Left renal cortex interstitium (tissue), 4 donors: Measurements from ENCODE around the gene MIB2. TPM values are rescaled to one million over a fixed set of nuclear protein-coding genes. Genes with fewer than 3 reads are reported as not detected.

Experiments used
- DNase-seq, 4 donors: peaks; one replicate each; pipeline ENCODE4 v3.0.0-alpha.2; 2013; ENCODE audit warnings: low read depth in 4 of 4, low spot score in 2 of 4, missing footprints in 1 of 4
- polyA plus RNA-seq, 4 donors: library from polyadenylated mRNA; unstranded; fragments of 120-200 nt; gene quantifications; one replicate each; pipeline ENCODE4 v1.2.1, GENCODE V29; 2013; ENCODE audit not compliant: insufficient read length in 4 of 4

Gene MIB2
- polyA plus RNA-seq, 4 donors = 23.5 to 90.7 (median 55.8) TPM

GRCh38 chr1:1613509-1614082 is 1.7 kb upstream of the MIB2 start:
- DNase-seq = no peak

GRCh38 chr1:1614204-1614953 is 921 bp upstream of the MIB2 start:
- DNase-seq = no peak

- no peak for DNase-seq
These were observed 395 bp upstream of the MIB2 start for GRCh38 chr1:1614954-1615255.

- no peak for DNase-seq
These were observed 918 bp downstream of the MIB2 start for GRCh38 chr1:1616045-1616790.

- no peak for DNase-seq
These were observed 1.5 kb downstream of the MIB2 start for GRCh38 chr1:1616838-1617237.

- no peak for DNase-seq
These were observed 2.2 kb downstream of the MIB2 start for GRCh38 chr1:1617516-1617915.

GRCh38 chr1:1617925-1618324 is 2.6 kb downstream of the MIB2 start:
- no peak for DNase-seq

GRCh38 chr1:1618396-1619068 is 3.2 kb downstream of the MIB2 start:
- no peak for DNase-seq

- no peak for DNase-seq
These were observed 4.6 kb downstream of the MIB2 start for GRCh38 chr1:1619917-1620361.

- no peak for DNase-seq
These were observed 5.3 kb downstream of the MIB2 start for GRCh38 chr1:1620433-1621139.

GRCh38 chr1:1621173-1622009 is 6.1 kb downstream of the MIB2 start:
- no peak for DNase-seq

- no peak for DNase-seq
These were observed 6.9 kb downstream of the MIB2 start for GRCh38 chr1:1622010-1622787.

GRCh38 chr1:1622788-1623094 is 7.4 kb downstream of the MIB2 start:
- DNase-seq = no peak

GRCh38 chr1:1623181-1623630 is 7.9 kb downstream of the MIB2 start:
- no peak for DNase-seq

GRCh38 chr1:1623631-1624442 is 8.5 kb downstream of the MIB2 start:
- DNase-seq = no peak

- DNase-seq = no peak
These were observed 9.4 kb downstream of the MIB2 start for GRCh38 chr1:1624443-1625403.

GRCh38 chr1:1625404-1625775 is 10.1 kb downstream of the MIB2 start:
- no peak for DNase-seq
